DOHH2 (cell line): Measurements from ENCODE around the gene GCLC.

Experiments used
- H3F3A ChIP-seq: fragments of 200-600 bp; sonication (generic), shearing (Covaris generic); 2 replicates; pipeline ENCODE4 v1.6.0; 2016; ENCODE audit warnings: antibody characterized with exemption, mild to moderate bottlenecking; ENCODE audit not compliant: control insufficient read depth, insufficient read depth
- H3K27ac ChIP-seq: fragments of 200-600 bp; sonication (generic); 2 replicates; pipeline ENCODE4 v1.5.1; 2014; ENCODE audit warnings: low read depth, mild to moderate bottlenecking, low read length, moderate library complexity
- H3K27me3 ChIP-seq: fragments of 200-600 bp; sonication (generic); 2 replicates; pipeline ENCODE4 v1.6.1; 2014; ENCODE audit warnings: mild to moderate bottlenecking, low read length, mixed read lengths; ENCODE audit not compliant: control insufficient read depth
- H3K36me3 ChIP-seq: fragments of 200-600 bp; sonication (generic); 2 replicates; pipeline ENCODE4 v1.6.1; 2014; ENCODE audit warnings: mild to moderate bottlenecking, low read length, moderate library complexity, mixed read lengths; ENCODE audit not compliant: control insufficient read depth
- H3K4me1 ChIP-seq: fragments of 200-600 bp; sonication (generic); 2 replicates; pipeline ENCODE4 v1.6.1; 2014; ENCODE audit warnings: mild to moderate bottlenecking, low read length, mixed read lengths; ENCODE audit not compliant: control insufficient read depth
- H3K4me2 ChIP-seq: fragments of 200-600 bp; sonication (generic); 2 replicates; pipeline ENCODE4 v1.6.0; 2014; ENCODE audit warnings: mild to moderate bottlenecking, low read length, moderate library complexity
- H3K4me3 ChIP-seq: fragments of 200-600 bp; sonication (generic); 2 replicates; pipeline ENCODE4 v1.5.1; 2014; ENCODE audit warnings: mild to moderate bottlenecking, low read length, mixed read lengths
- H3K79me2 ChIP-seq: fragments of 200-600 bp; sonication (generic); 2 replicates; pipeline ENCODE4 v1.6.1; 2014; ENCODE audit warnings: mild to moderate bottlenecking, low read length, mixed read lengths; ENCODE audit not compliant: control insufficient read depth
- H3K9me2 ChIP-seq: fragments of 200-600 bp; sonication (generic); replicated peaks from 2 replicates; pipeline ENCODE4 v1.6.1; 2014; ENCODE audit warnings: mild to moderate bottlenecking, low read length, mixed read lengths; ENCODE audit not compliant: control insufficient read depth
- H3K9me3 ChIP-seq: fragments of 200-600 bp; sonication (generic); 2 replicates; pipeline ENCODE4 v1.6.1; 2014; ENCODE audit warnings: antibody characterized with exemption, low read length, mixed read lengths; ENCODE audit not compliant: control insufficient read depth, insufficient read depth
- H4K20me1 ChIP-seq: fragments of 200-600 bp; sonication (generic); 2 replicates; pipeline ENCODE4 v1.6.0; 2014; ENCODE audit warnings: low read depth, mild to moderate bottlenecking, antibody characterized with exemption, low read length, moderate library complexity; ENCODE audit not compliant: control insufficient read depth, insufficient read depth
- EZH2phosphoT487 ChIP-seq: fragments of 200-600 bp; sonication (generic); IDR thresholded peaks from 2 replicates; pipeline ENCODE4 v1.6.1; 2017; ENCODE audit warnings: borderline replicate concordance, mild to moderate bottlenecking, antibody characterized with exemption, low read length, moderate library complexity, mixed read lengths
- TF ChIP-seq, protein P1 (sequence below): fragments of 200-600 bp; sonication (generic); IDR thresholded peaks from one replicate; pipeline ENCODE4 v1.5.1; 2014; ENCODE audit warnings: antibody characterized with exemption, mild to moderate bottlenecking, low read depth, low read length; ENCODE audit not compliant: poor library complexity, severe bottlenecking

GCLC gene

DNA sequence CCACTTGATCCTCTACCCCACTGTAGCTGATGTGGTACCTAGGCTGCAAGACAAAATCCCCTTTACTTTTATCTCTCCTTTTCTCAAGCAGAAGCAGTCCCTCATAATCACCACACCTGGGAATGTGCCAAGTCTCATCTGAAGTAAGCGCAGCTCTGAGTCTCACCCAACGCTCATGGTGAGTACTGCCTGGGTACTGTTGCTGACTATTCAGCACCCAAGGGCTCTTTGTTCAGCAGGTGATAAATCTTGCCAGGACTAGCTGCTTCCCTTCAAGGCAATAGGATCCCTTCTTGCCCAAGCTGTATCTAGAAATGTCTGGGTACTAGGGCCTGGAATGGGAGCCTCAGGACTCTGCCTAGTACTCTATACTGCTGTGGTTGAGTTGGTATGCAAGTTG, 70.9 kb downstream of the GCLC start:
- Histone ChIP-seq H4K20me1 (no peaks in the 10 kb centered on the region), H3K9me2 (no peaks in the 10 kb centered on the region), H3K4me1 (no peaks in the 10 kb centered on the region), H3F3A (no peaks in the 10 kb centered on the region), H3K4me2 (no peak overlapping the region), H3K36me3 (no peaks in the 10 kb centered on the region), H3K9me3 (no peaks in the 10 kb centered on the region), H3K4me3 (no peak overlapping the region), H3K27ac (no peak overlapping the region), H3K27me3 (peaks cover 18% of the 10 kb centered on the region; the same call in 1 of the 2 replicates), H3K79me2 (no peaks in the 10 kb centered on the region)
- TF ChIP-seq EZH2phosphoT487, result no peak
- TF ChIP-seq, protein P1, sequence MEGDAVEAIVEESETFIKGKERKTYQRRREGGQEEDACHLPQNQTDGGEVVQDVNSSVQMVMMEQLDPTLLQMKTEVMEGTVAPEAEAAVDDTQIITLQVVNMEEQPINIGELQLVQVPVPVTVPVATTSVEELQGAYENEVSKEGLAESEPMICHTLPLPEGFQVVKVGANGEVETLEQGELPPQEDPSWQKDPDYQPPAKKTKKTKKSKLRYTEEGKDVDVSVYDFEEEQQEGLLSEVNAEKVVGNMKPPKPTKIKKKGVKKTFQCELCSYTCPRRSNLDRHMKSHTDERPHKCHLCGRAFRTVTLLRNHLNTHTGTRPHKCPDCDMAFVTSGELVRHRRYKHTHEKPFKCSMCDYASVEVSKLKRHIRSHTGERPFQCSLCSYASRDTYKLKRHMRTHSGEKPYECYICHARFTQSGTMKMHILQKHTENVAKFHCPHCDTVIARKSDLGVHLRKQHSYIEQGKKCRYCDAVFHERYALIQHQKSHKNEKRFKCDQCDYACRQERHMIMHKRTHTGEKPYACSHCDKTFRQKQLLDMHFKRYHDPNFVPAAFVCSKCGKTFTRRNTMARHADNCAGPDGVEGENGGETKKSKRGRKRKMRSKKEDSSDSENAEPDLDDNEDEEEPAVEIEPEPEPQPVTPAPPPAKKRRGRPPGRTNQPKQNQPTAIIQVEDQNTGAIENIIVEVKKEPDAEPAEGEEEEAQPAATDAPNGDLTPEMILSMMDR, result no peak

DNA sequence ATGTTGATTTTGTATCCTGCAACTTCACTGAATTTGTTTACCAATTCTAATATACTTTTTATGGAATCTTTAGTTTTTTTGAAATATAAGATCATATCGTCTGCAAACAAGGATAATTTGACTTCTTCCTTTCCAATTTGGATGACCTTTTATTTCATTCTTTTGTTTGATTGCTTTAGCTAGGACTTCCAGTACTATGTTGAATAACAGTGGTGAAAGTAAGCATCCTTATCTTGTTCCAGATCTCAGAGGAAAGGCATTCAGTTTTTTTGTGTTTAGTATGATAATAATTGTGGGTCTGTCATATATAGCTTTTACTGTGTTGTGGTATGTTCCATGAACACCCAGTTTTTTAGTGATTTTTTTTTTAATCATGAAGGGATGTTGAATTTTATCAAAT, 75.7 kb downstream of the GCLC start:
- Histone ChIP-seq H3K27me3 (peaks cover 9% of the 10 kb centered on the region; the same call in 1 of the 2 replicates), H3K4me1 (no peaks in the 10 kb centered on the region), H3K4me3 (no peak overlapping the region), H3K9me2 (no peaks in the 10 kb centered on the region), H3K36me3 (no peaks in the 10 kb centered on the region), H3F3A (no peaks in the 10 kb centered on the region), H4K20me1 (no peaks in the 10 kb centered on the region), H3K4me2 (no peak overlapping the region), H3K79me2 (no peaks in the 10 kb centered on the region), H3K27ac (no peak overlapping the region), H3K9me3 (no peaks in the 10 kb centered on the region)
- TF ChIP-seq, protein P1, result no peak
- no peak for TF ChIP-seq EZH2phosphoT487

DNA sequence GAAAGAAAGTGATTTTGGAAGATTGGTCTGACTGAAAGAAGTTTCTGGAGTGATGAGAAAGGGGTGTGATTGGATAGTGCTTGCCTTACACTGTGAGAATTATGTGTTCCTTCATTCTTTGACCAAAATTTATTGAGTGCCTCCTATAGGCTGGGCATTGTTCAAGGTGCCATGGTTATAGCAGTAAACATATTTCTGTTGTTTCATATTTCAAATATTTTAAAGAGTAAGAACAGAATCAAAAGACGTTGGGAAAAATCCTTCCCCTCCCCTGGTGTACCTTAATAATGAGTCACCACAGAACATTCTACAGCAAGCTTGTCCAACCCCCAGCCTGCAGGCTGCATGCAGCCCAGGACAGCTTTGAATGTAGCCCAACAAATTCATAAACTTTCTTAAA, 78.6 kb downstream of the GCLC start:
- peaks cover 14% of the 10 kb centered on the region for H3K4me1 ChIP-seq
- H3K27me3 ChIP-seq, result 0 out of 2 replicates have a peak, but pooled peaks cover 9% of the 10 kb centered on the region
- no peak overlapping the region for H3K4me3 ChIP-seq
- no peak overlapping the region for H3K27ac ChIP-seq
- H3K4me2 ChIP-seq, result no peak overlapping the region
- no peaks in the 10 kb centered on the region for H3K9me3 ChIP-seq
- H3K36me3 ChIP-seq, result no peaks in the 10 kb centered on the region
- H3K9me2 ChIP-seq, result no peaks in the 10 kb centered on the region
- H3K79me2 ChIP-seq, result no peaks in the 10 kb centered on the region
- no peaks in the 10 kb centered on the region for H4K20me1 ChIP-seq
- TF ChIP-seq, protein P1, result no peak
- TF ChIP-seq EZH2phosphoT487, result no peak
- H3F3A ChIP-seq, result peaks cover 2% of the 10 kb centered on the region; the same call in 1 of the 2 replicates
